CD4-positive, alpha-beta T cell treated with Interleukin-6 for 4 hours (primary cell): ENCODE data around the gene CBLN2.

ENCODE experiments used
- DNase-seq: peaks from one replicate; pipeline ENCODE4 v3.0.0-alpha.2; 2020; ENCODE audit warnings: mixed read lengths

Gene CBLN2

GRCh38 chr18:72544092-72544886 lies at the start of gene CBLN2:
CBLN2 (minus strand) TSS chr18:72544342; CDS start chr18:72542160, 2,182 bp downstream.
- DNase-seq: no peak

GRCh38 chr18:72588360-72588759 lies 44.2 kb upstream of the CBLN2 start:
- DNase-seq: no peak

- no peak for DNase-seq
Measured at GRCh38 chr18:72584787-72585186, 40.6 kb upstream of the CBLN2 start.

GRCh38 chr18:72581976-72582375 lies 37.8 kb upstream of the CBLN2 start:
- no peak for DNase-seq

- no peak for DNase-seq
Measured at GRCh38 chr18:72572896-72573295, 28.8 kb upstream of the CBLN2 start.

- DNase-seq: no peak
Measured at GRCh38 chr18:72566290-72566689, 22.1 kb upstream of the CBLN2 start.

- DNase-seq: no peak
Measured at GRCh38 chr18:72555968-72556367, 11.8 kb upstream of the CBLN2 start.

GRCh38 chr18:72555101-72555500 lies 11.0 kb upstream of the CBLN2 start:
- DNase-seq: no peak

GRCh38 chr18:72543357-72544055 lies 636 bp downstream of the CBLN2 start:
- no peak for DNase-seq

GRCh38 chr18:72542984-72543356 lies 1.2 kb downstream of the CBLN2 start:
- no peak for DNase-seq

GRCh38 chr18:72542342-72542741 lies 1.8 kb downstream of the CBLN2 start:
- DNase-seq: no peak

GRCh38 chr18:72541871-72542332 lies 2.2 kb downstream of the CBLN2 start:
- no peak for DNase-seq

- DNase-seq: no peak
Measured at GRCh38 chr18:72539901-72540300, 4.2 kb downstream of the CBLN2 start.

- no peak for DNase-seq
Measured at GRCh38 chr18:72530622-72531021, 13.5 kb downstream of the CBLN2 start.

GRCh38 chr18:72504866-72505265 lies 39.3 kb downstream of the CBLN2 start:
- no peak for DNase-seq

- no peak for DNase-seq
Measured at GRCh38 chr18:72502671-72503431, 41.3 kb downstream of the CBLN2 start.

- no peak for DNase-seq
Measured at GRCh38 chr18:72492497-72492896, 51.6 kb downstream of the CBLN2 start.
